GM23248 (cell line): ENCODE measurements around the gene PPP1R16B. TPM values are rescaled to one million over a fixed set of nuclear protein-coding genes. Genes with fewer than 3 reads are reported as not detected.

Experiments used
- DNase-seq: peaks from one replicate; pipeline ENCODE4 v3.0.0-alpha.2; 2015
- H2AFZ ChIP-seq: fragments of 200-600 bp; sonication (generic); 2 replicates; pipeline ENCODE4 v1.6.1; 2016; ENCODE audit warnings: antibody characterized with exemption
- H3F3A ChIP-seq: fragments of 200-600 bp; sonication (generic); 2 replicates; pipeline ENCODE4 v1.6.1; 2016; ENCODE audit warnings: mild to moderate bottlenecking, antibody characterized with exemption, mixed run types; ENCODE audit not compliant: insufficient read depth
- H3K27ac ChIP-seq: fragments of 200-600 bp; sonication (generic); 2 replicates; pipeline ENCODE4 v1.5.1; 2016; ENCODE audit warnings: mild to moderate bottlenecking
- H3K27me3 ChIP-seq: fragments of 200-600 bp; sonication (generic); replicated peaks from 2 replicates; pipeline ENCODE4 v1.6.1; 2016; ENCODE audit warnings: mild to moderate bottlenecking; ENCODE audit not compliant: insufficient read depth
- H3K36me3 ChIP-seq: fragments of 200-600 bp; sonication (generic); 2 replicates; pipeline ENCODE4 v1.6.1; 2016; ENCODE audit warnings: low read depth, mild to moderate bottlenecking
- H3K4me1 ChIP-seq: fragments of 200-600 bp; sonication (generic); 2 replicates; pipeline ENCODE4 v1.6.1; 2016; ENCODE audit warnings: mild to moderate bottlenecking; ENCODE audit not compliant: insufficient read depth
- H3K4me2 ChIP-seq: fragments of 200-600 bp; sonication (generic); one replicate; pipeline ENCODE4 v1.6.1; 2016; ENCODE audit warnings: mild to moderate bottlenecking; ENCODE audit not compliant: unreplicated experiment
- H3K4me3 ChIP-seq: fragments of 200-600 bp; sonication (generic); 2 replicates; pipeline ENCODE4 v1.5.1; 2016; ENCODE audit warnings: mild to moderate bottlenecking
- H3K79me2 ChIP-seq: fragments of 200-600 bp; sonication (generic); 2 replicates; pipeline ENCODE4 v1.6.1; 2016; ENCODE audit warnings: mild to moderate bottlenecking; ENCODE audit not compliant: insufficient read depth
- H3K9ac ChIP-seq: fragments of 200-600 bp; sonication (generic); 2 replicates; pipeline ENCODE4 v1.6.1; 2016; ENCODE audit warnings: mild to moderate bottlenecking
- H3K9me2 ChIP-seq: fragments of 200-600 bp; sonication (generic); 2 replicates; pipeline ENCODE4 v1.6.1; 2016; ENCODE audit warnings: mixed run types, mild to moderate bottlenecking, moderate library complexity; ENCODE audit not compliant: insufficient read depth
- H3K9me3 ChIP-seq: fragments of 200-600 bp; sonication (generic); one replicate; pipeline ENCODE4 v1.6.1; 2017; ENCODE audit warnings: low read depth
- H4K20me1 ChIP-seq: fragments of 200-600 bp; sonication (generic); 2 replicates; pipeline ENCODE4 v1.6.0; 2016; ENCODE audit not compliant: insufficient read depth
- EZH2 ChIP-seq: fragments of 200-600 bp; sonication (generic); IDR thresholded peaks from 2 replicates; pipeline ENCODE4 v1.6.1; 2018; ENCODE audit warnings: antibody characterized with exemption, mild to moderate bottlenecking; ENCODE audit not compliant: insufficient read depth, poor library complexity, severe bottlenecking
- EZH2phosphoT487 ChIP-seq: fragments of 200-600 bp; sonication (generic); IDR thresholded peaks from 2 replicates; pipeline ENCODE4 v1.6.1; 2018; ENCODE audit warnings: antibody characterized with exemption, moderate library complexity, mild to moderate bottlenecking, low read depth; ENCODE audit not compliant: insufficient read depth
- WGBS, 2 experiments: methylation state at CpG; one replicate each; pipeline ENCODE4 v1.1.6; 2015 to 2017; ENCODE audit warnings: low lambda C conversion rate in 2 of 2, low coverage in 1 of 2; ENCODE audit errors: missing lambda C conversion rate in 2 of 2; 5-methylcytosine and 5-hydroxymethylcytosine counted together
- in situ Hi-C: fragments of 300-500 bp; cut with MboI; formaldehyde crosslinking; loops from 2 replicates; pipeline ENCODE4 v1.15.0; 2020
- polyA plus RNA-seq: library from polyadenylated mRNA; unstranded; fragments of >200 nt; fragmentation: Nextera tagmentation; extraction: Ambion mirVana; gene quantifications from 2 replicates; pipeline ENCODE4 v1.2.1, GENCODE V29; 2016
- total RNA-seq: library from RNA; depleted of rRNA; stranded (reverse); fragments of >200 nt; shearing (Covaris generic); gene quantifications from 2 replicates; pipeline ENCODE4 v1.2.3, GENCODE V29; 2014

Gene PPP1R16B
- total and polyA plus RNA-seq, 2 experiments from 2014 or later = not detected

DNA sequence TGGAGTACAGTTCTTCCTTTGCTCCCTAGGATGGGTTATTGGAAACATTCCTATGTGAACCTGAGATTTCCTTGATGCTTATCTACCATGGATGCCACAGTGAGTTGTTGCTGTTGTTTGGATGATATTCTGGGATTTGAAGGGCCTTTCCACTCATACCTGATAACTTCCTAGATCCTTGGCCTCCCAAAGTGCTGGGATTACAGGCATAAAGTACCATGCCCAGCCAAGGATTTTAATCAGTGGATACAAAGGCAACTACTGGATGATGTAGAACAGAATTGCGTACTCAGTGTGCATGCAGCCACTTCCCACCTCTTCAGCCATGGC is 20.0 kb downstream of the PPP1R16B start:
- H3K4me2 ChIP-seq = no peak overlapping the region
- H3K4me1 ChIP-seq = no peaks in the 10 kb centered on the region
- no peak overlapping the region for H2AFZ ChIP-seq
- no peak overlapping the region for H3K27ac ChIP-seq
- H3K9me3 ChIP-seq = no peaks in the 10 kb centered on the region
- no peaks in the 10 kb centered on the region for H4K20me1 ChIP-seq
- no peaks in the 10 kb centered on the region for H3K79me2 ChIP-seq
- H3K36me3 ChIP-seq = no peaks in the 10 kb centered on the region
- H3K4me3 ChIP-seq = no peak overlapping the region
- DNase-seq = no peak
- in situ Hi-C loops = no loop called here
- TF ChIP-seq EZH2 = no peak
- TF ChIP-seq EZH2phosphoT487 = no peak
- H3K27me3 ChIP-seq = peaks cover 35% of the 10 kb centered on the region
- no peaks in the 10 kb centered on the region for H3K9me2 ChIP-seq
- H3F3A ChIP-seq = no peaks in the 10 kb centered on the region
- H3K9ac ChIP-seq = no peak overlapping the region
- WGBS, 2 experiments = 15 to 31% methylated on average over 1 of the region's 1 CpG

DNA sequence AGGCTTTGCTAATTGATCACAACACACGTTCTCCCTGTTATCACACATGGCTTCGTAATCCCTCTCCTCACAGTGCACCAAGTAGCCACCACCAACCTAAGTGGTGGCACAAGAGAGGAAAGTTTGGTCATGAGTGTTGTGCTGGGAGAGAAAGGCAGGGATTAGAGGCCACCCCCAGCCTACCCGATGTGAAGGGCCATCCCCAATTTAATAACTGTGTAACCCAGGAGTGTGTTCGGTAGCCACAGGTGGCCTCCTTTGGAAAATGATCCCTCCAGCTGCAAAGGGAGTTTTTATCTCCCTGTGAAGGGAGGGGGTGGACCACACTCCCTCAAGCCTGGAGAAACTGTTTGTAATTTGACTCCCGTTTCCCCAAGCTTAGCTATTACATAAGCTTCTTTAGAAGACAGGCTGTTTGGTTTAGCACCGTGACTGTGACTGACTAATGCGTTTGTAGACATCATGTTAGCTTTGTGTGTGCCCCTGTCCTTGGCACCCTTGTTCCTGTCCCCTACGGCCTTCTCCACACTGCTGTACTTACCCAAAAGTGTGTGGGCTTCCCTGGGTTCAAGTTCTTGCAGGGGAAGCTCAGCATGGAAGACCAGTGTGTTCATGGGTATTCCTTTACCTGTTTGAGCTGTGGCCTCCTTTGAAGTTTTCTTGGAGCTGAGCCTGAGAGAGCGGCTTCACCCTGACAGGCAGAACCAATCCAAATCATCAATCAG is 20.6 kb downstream of the PPP1R16B start:
- no peak overlapping the region for H2AFZ ChIP-seq
- 3 to 5% methylated on average over 9 of the region's 9 CpGs for WGBS, 2 experiments

DNA sequence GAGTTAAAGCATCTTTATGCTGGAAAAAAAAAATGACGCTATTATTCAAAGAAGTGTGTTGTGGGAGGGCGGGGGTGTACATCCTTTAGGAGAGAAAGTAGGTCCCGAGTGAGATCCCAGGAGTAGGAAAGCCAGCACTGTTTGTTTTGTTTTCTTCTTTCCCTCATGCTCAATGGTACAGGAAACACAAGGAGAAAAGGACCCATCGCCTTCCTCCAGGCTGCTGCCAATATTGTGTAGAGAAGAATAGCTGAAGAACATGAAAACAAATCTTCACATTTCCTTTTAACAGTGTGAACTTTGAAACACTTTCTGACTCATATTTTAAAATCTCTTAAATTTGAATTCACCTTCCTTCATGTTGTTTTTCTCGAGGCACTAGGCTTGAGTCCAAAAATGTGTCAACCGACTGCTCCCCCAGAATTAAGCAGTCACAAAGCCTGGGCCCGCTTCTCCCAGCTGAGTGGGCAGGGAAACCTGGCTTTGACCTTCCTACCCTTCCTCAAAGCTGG is 22.3 kb downstream of the PPP1R16B start:
- Histone ChIP-seq H3K9me2 (no peaks in the 10 kb centered on the region), H3K79me2 (no peaks in the 10 kb centered on the region), H3K9ac (no peak overlapping the region), H3K4me3 (no peak overlapping the region), H3K9me3 (no peaks in the 10 kb centered on the region), H2AFZ (no peak overlapping the region), H3K27me3 (peaks cover 27% of the 10 kb centered on the region), H3F3A (no peaks in the 10 kb centered on the region), H3K27ac (no peak overlapping the region), H3K4me2 (no peak overlapping the region), H3K36me3 (no peaks in the 10 kb centered on the region), H3K4me1 (no peaks in the 10 kb centered on the region), H4K20me1 (no peaks in the 10 kb centered on the region)
- in situ Hi-C loops = no loop called here
- TF ChIP-seq EZH2phosphoT487 (no peak), EZH2 (no peak)
- 52 to 60% methylated on average over 6 to 7 of the region's 7 CpGs for WGBS, 2 experiments
- no peak for DNase-seq

More for the DNA sequence above, 20.6 kb downstream of the PPP1R16B start:
- no peak overlapping the region for H3K9ac ChIP-seq
- H3K9me2 ChIP-seq = no peaks in the 10 kb centered on the region
- H3K4me2 ChIP-seq = no peak overlapping the region
- no peaks in the 10 kb centered on the region for H3K4me1 ChIP-seq
- H4K20me1 ChIP-seq = no peaks in the 10 kb centered on the region
- DNase-seq = peak; percentile 46
- H3K4me3 ChIP-seq = no peak overlapping the region
- in situ Hi-C loops = no loop called here
- TF ChIP-seq EZH2 (no peak), EZH2phosphoT487 (no peak)
- no peaks in the 10 kb centered on the region for H3K36me3 ChIP-seq
- H3F3A ChIP-seq = no peaks in the 10 kb centered on the region
- no peaks in the 10 kb centered on the region for H3K9me3 ChIP-seq
- no peak overlapping the region for H3K27ac ChIP-seq
- H3K27me3 ChIP-seq = peaks cover 35% of the 10 kb centered on the region
- no peaks in the 10 kb centered on the region for H3K79me2 ChIP-seq

DNA sequence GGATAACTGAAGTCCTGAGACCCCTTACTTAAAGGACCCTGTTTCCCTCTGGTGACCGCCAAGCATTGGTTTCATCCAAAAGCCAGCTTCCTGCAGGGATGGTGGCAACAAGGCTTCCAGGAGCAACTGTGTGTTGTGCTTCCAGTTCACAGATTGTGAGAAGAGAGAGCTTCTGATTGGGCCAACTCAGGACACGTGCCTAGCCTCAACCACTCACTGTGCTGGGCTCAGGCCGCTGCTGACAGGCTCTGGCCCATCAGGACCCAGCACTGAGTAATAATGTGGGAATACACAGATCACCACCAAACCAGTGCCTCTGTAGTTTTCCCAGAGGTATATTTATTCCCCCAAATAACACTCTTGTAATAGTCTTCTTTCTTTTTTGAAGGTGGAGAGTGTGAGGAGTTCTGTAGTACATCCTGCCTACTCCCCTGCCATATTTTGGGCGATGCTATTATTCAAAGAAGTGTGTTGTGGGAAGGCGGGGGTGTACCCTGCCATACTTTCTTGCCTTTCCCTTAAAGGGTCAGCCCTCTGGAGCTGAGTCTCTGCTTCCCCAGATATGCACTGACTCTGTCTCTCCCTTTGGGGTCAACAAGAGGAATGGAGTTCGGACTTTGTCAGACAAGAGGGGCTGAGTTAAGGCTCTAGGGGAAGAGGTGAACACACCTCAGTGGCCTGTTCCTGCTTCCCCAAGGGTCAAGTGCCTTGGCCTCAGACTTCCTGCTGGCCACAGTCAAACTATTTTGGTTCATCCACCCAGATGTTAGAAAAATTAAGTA is 23.2 kb downstream of the PPP1R16B start:
- H3F3A ChIP-seq = no peaks in the 10 kb centered on the region
- H3K27ac ChIP-seq = no peak overlapping the region
- H3K9me3 ChIP-seq = no peaks in the 10 kb centered on the region
- no peak overlapping the region for H2AFZ ChIP-seq
- H3K79me2 ChIP-seq = no peaks in the 10 kb centered on the region
- no peaks in the 10 kb centered on the region for H3K9me2 ChIP-seq
- no peak overlapping the region for H3K9ac ChIP-seq
- WGBS, 2 experiments = 50 to 57% methylated on average over 6 of the region's 6 CpGs
- no peak for DNase-seq
- no peak for TF ChIP-seq EZH2phosphoT487
- no peak for TF ChIP-seq EZH2
- no peaks in the 10 kb centered on the region for H4K20me1 ChIP-seq
- in situ Hi-C loops = no loop called here
- no peaks in the 10 kb centered on the region for H3K36me3 ChIP-seq
- no peak overlapping the region for H3K4me3 ChIP-seq
- no peak overlapping the region for H3K4me2 ChIP-seq
- no peaks in the 10 kb centered on the region for H3K4me1 ChIP-seq
- peaks cover 18% of the 10 kb centered on the region for H3K27me3 ChIP-seq
